ENCODE measurements around the gene LRP1.

GRCh38 chr12:57135527-57136326, 7.4 kb downstream of the LRP1 start:
- no peak for TF ChIP-seq CTCF (IDR thresholded peaks at IDR 0.05)
- TF ChIP-seq POLR2A (IDR thresholded peaks at IDR 0.05) = no peak

All from Peyer's patch (tissue), 4 donors.